Endodermal cell (in vitro differentiated cells): ENCODE results near the gene TBX20. TPM values are rescaled to one million over a fixed set of nuclear protein-coding genes. Genes with fewer than 3 reads are reported as not detected.
"Not testable (repeated sequence)": the region's sequence is repeated elsewhere in the genome, so short reads cannot be mapped to it uniquely, and the experiment has no call there.

Experiments used
- DNase-seq: peaks from one replicate; pipeline ENCODE4 v3.0.0-alpha.2; 2017
- H3K27ac ChIP-seq: 2 replicates; pipeline ENCODE4 v1.5.1; 2013; ENCODE audit warnings: mild to moderate bottlenecking, low read depth, low read length, moderate library complexity
- H3K27me3 ChIP-seq: 2 replicates; pipeline ENCODE4 v1.6.1; 2013; ENCODE audit warnings: mild to moderate bottlenecking, low read length, moderate library complexity; ENCODE audit not compliant: insufficient read depth, control insufficient read depth, poor library complexity, severe bottlenecking
- H3K36me3 ChIP-seq: 2 replicates; pipeline ENCODE4 v1.7.0; 2013; ENCODE audit warnings: mild to moderate bottlenecking, low read length, moderate library complexity; ENCODE audit not compliant: control insufficient read depth, insufficient read depth
- H3K4me1 ChIP-seq: one replicate; pipeline ENCODE4 v1.7.0; 2013; ENCODE audit warnings: low read length; ENCODE audit not compliant: control insufficient read depth, insufficient read depth
- H3K4me3 ChIP-seq: 2 replicates; pipeline ENCODE4 v1.5.1; 2013; ENCODE audit warnings: mild to moderate bottlenecking, low read length, moderate library complexity
- H3K9ac ChIP-seq: 2 replicates; pipeline ENCODE4 v1.6.1; 2013; ENCODE audit warnings: mild to moderate bottlenecking, low read length, moderate library complexity; ENCODE audit not compliant: poor library complexity, severe bottlenecking; ENCODE audit errors: extremely low read depth
- H3K9me3 ChIP-seq: 2 replicates; pipeline ENCODE4 v1.6.1; 2013; ENCODE audit warnings: mild to moderate bottlenecking, low read length, moderate library complexity; ENCODE audit not compliant: control insufficient read depth
- H3K27ac Mint-ChIP-seq: 2 replicates; pipeline ENCODE4 v1.8.0; 2020; ENCODE audit warnings: mixed read lengths
- H3K27me3 Mint-ChIP-seq: 2 replicates; pipeline ENCODE4 v1.8.0; 2021; ENCODE audit warnings: mild to moderate bottlenecking, mixed read lengths; ENCODE audit not compliant: insufficient read depth
- H3K36me3 Mint-ChIP-seq: 2 replicates; pipeline ENCODE4 v1.8.0; 2020; ENCODE audit warnings: low read depth, mixed read lengths
- H3K4me1 Mint-ChIP-seq: 2 replicates; pipeline ENCODE4 v1.8.0; 2020; ENCODE audit warnings: mixed read lengths
- H3K4me3 Mint-ChIP-seq: 2 replicates; pipeline ENCODE4 v1.8.0; 2020; ENCODE audit warnings: mild to moderate bottlenecking, moderate library complexity, mixed read lengths
- H3K9me3 Mint-ChIP-seq: 2 replicates; pipeline ENCODE4 v1.8.0; 2020; ENCODE audit warnings: mild to moderate bottlenecking, mixed read lengths
- CTCF ChIP-seq: fragments of 200-600 bp; sonication (generic); conservative IDR thresholded peaks from 2 replicates; pipeline ENCODE4 v1.5.0; 2021; ENCODE audit warnings: antibody characterized with exemption, mild to moderate bottlenecking
- whole genome bisulfite sequencing, 2 experiments: methylation state at CpG; one replicate each; pipeline versions ENCODE4 v1.1.5 to v1.1.7; 2013; ENCODE audit warnings: missing lambda C conversion rate in 2 of 2, mixed read lengths in 1 of 2; ENCODE audit not compliant: insufficient coverage in 1 of 2, insufficient read length in 1 of 2; 5-methylcytosine and 5-hydroxymethylcytosine counted together
- total RNA-seq, 2 donors: library from RNA; stranded (reverse); fragmentation: NEBNext Ultra II Directional in 1 of 2; extraction: Animal tissue kit (Norgen Biotek cat#: 25700) in 1 of 2; gene quantifications; 2 replicates in 1 of 2; 3 replicates in 1 of 2; pipeline ENCODE4 v1.2.1, GENCODE V29; 2021

The TBX20 gene
- total RNA-seq, 2 donors from 2014 or later: 18.6 to 35.2 TPM

GRCh38 chr7:35241436-35241835 lies 12.5 kb downstream of the TBX20 start:
- peaks cover 84% of the 10 kb centered on the region for H3K36me3 ChIP-seq

GRCh38 chr7:35241008-35241407 lies 12.9 kb downstream of the TBX20 start:
- not testable (repeated sequence) for H3K9me3 ChIP-seq, H3K27me3 ChIP-seq, H3K4me3 Mint-ChIP-seq, H3K27me3 Mint-ChIP-seq, H3K27ac Mint-ChIP-seq, H3K4me1 ChIP-seq, H3K4me3 ChIP-seq, H3K4me1 Mint-ChIP-seq, DNase-seq, H3K9ac ChIP-seq, H3K9me3 Mint-ChIP-seq, H3K27ac ChIP-seq
- peaks cover 86% of the 10 kb centered on the region for H3K36me3 ChIP-seq
- WGBS, 2 experiments: 95% methylated on average over 2 of the region's 2 CpGs; no CpG with 5 or more reads in 1 of the 2 experiments
- peaks cover 68% of the 10 kb centered on the region for H3K36me3 Mint-ChIP-seq

More at GRCh38 chr7:35241436-35241835, 12.5 kb downstream of the TBX20 start:
- no peaks in the 10 kb centered on the region for H3K9me3 Mint-ChIP-seq
- H3K27me3 Mint-ChIP-seq: peaks cover 1% of the 10 kb centered on the region
- H3K27ac ChIP-seq: no peak overlapping the region
- DNase-seq: no peak
- H3K27me3 ChIP-seq: no peaks in the 10 kb centered on the region
- H3K4me1 ChIP-seq: peaks cover 6% of the 10 kb centered on the region
- no peak overlapping the region for H3K27ac Mint-ChIP-seq
- H3K36me3 Mint-ChIP-seq: peaks cover 67% of the 10 kb centered on the region
- TF ChIP-seq CTCF: no peak
- no peak overlapping the region for H3K4me3 Mint-ChIP-seq
- H3K9ac ChIP-seq: no peak overlapping the region
- H3K4me1 Mint-ChIP-seq: no peaks in the 10 kb centered on the region
- H3K4me3 ChIP-seq: no peak overlapping the region
- no peaks in the 10 kb centered on the region for H3K9me3 ChIP-seq

- H3K4me1 Mint-ChIP-seq, H3K4me3 Mint-ChIP-seq, H3K27ac ChIP-seq, DNase-seq, H3K9me3 ChIP-seq, H3K4me1 ChIP-seq, H3K27me3 Mint-ChIP-seq, H3K27me3 ChIP-seq, H3K9ac ChIP-seq, H3K4me3 ChIP-seq, H3K27ac Mint-ChIP-seq, H3K9me3 Mint-ChIP-seq: not testable (repeated sequence)
- peaks cover 68% of the 10 kb centered on the region for H3K36me3 ChIP-seq
- H3K36me3 Mint-ChIP-seq: peaks cover 58% of the 10 kb centered on the region
- 97 to 100% methylated on average over 2 to 5 of the region's 5 CpGs for WGBS, 2 experiments
These were observed 15.4 kb downstream of the TBX20 start for GRCh38 chr7:35238456-35238855.

- Mint-ChIP-seq H3K4me3 (no peak overlapping the region), H3K27ac (no peak overlapping the region), H3K36me3 (peaks cover 53% of the 10 kb centered on the region), H3K9me3 (no peaks in the 10 kb centered on the region), H3K27me3 (no peaks in the 10 kb centered on the region), H3K4me1 (no peaks in the 10 kb centered on the region)
- no peak for TF ChIP-seq CTCF
- Histone ChIP-seq H3K9me3 (no peaks in the 10 kb centered on the region), H3K4me3 (no peak overlapping the region), H3K4me1 (no peaks in the 10 kb centered on the region), H3K36me3 (peaks cover 36% of the 10 kb centered on the region), H3K27me3 (no peaks in the 10 kb centered on the region), H3K27ac (no peak overlapping the region), H3K9ac (no peak overlapping the region)
- 99% methylated on average over 3 of the region's 3 CpGs; no CpG with 5 or more reads in 1 of the 2 experiments for WGBS, 2 experiments
- DNase-seq: no peak
These were observed 20.9 kb downstream of the TBX20 start for GRCh38 chr7:35232994-35233393.

GRCh38 chr7:35231221-35231620 lies 22.7 kb downstream of the TBX20 start:
- H3K36me3 ChIP-seq: peaks cover 27% of the 10 kb centered on the region
- not testable (repeated sequence) for H3K9me3 Mint-ChIP-seq, H3K27ac ChIP-seq, H3K4me1 Mint-ChIP-seq, H3K4me1 ChIP-seq, H3K27ac Mint-ChIP-seq, H3K27me3 Mint-ChIP-seq, H3K27me3 ChIP-seq, H3K9ac ChIP-seq, DNase-seq, H3K4me3 Mint-ChIP-seq, H3K9me3 ChIP-seq, H3K4me3 ChIP-seq
- peaks cover 38% of the 10 kb centered on the region for H3K36me3 Mint-ChIP-seq
- 94 to 100% methylated on average over 2 to 3 of the region's 3 CpGs for WGBS, 2 experiments

- H3K36me3 Mint-ChIP-seq: peaks cover 36% of the 10 kb centered on the region
- not testable (repeated sequence) for H3K9ac ChIP-seq, H3K9me3 ChIP-seq, H3K27me3 Mint-ChIP-seq, H3K27ac Mint-ChIP-seq, H3K27ac ChIP-seq, H3K4me1 Mint-ChIP-seq, H3K4me1 ChIP-seq, DNase-seq, H3K4me3 ChIP-seq, H3K4me3 Mint-ChIP-seq, H3K27me3 ChIP-seq, H3K9me3 Mint-ChIP-seq
- WGBS, 2 experiments: 93% methylated on average over 2 of the region's 2 CpGs; no CpG with 5 or more reads in 1 of the 2 experiments
- peaks cover 27% of the 10 kb centered on the region for H3K36me3 ChIP-seq
These were observed 24.7 kb downstream of the TBX20 start for GRCh38 chr7:35229116-35229780.
